Stimulated activated CD8-positive, alpha-beta memory T cell treated with anti-CD3 and anti-CD28 coated beads, Interleukin-15, amount 100 ng/mL, for 24 hours (primary cell): ENCODE results near the gene CFD.

ENCODE experiments used
- DNase-seq: peaks from one replicate; pipeline ENCODE4 v3.0.0-alpha.2; 2020; ENCODE audit warnings: low read depth

CFD gene

GRCh38 chr19:906480-906879 lies 47.0 kb downstream of the CFD start:
- DNase-seq = no peak

GRCh38 chr19:907183-907853 lies 47.9 kb downstream of the CFD start:
- DNase-seq = no peak

GRCh38 chr19:911197-912033 lies 52.0 kb downstream of the CFD start:
- no peak for DNase-seq

GRCh38 chr19:912181-913079 lies 53.0 kb downstream of the CFD start:
- no peak for DNase-seq
